ENCODE results near the gene AOPEP. TPM values are rescaled to one million over a fixed set of nuclear protein-coding genes. Genes with fewer than 3 reads are reported as not detected.

The AOPEP gene
- total RNA-seq, 1 donor from 2014 or later = 305 TPM

- Histone ChIP-seq H3K27me3 (no peaks in the 10 kb centered on the region), H3K9me3 (no peaks in the 10 kb centered on the region), H3K4me3 (no peak overlapping the region), H3K36me3 (no peaks in the 10 kb centered on the region), H3K27ac (peak overlapping the region; percentile 70), H3K4me1 (peaks cover 73% of the 10 kb centered on the region)
- no peak for DNase-seq (ENCODE audit: extremely low spot score in 2 of 2)
- TF ChIP-seq POLR2A (IDR thresholded peaks at IDR 0.05) (no peak), POLR2AphosphoS5 (IDR thresholded peaks at IDR 0.05; ENCODE audit: insufficient read depth in 1 of 2, low read depth in 1 of 2) (peak in 1 of 2 donors; percentile 55)
- intact Hi-C loops (cut with DNase I) = no loop called here
Measured at GRCh38 chr9:95100071-95100627, 373.6 kb downstream of the AOPEP start.

- intact Hi-C loops (cut with DNase I) = no loop called here
- Histone ChIP-seq H3K9me3 (no peaks in the 10 kb centered on the region), H3K36me3 (no peaks in the 10 kb centered on the region), H3K4me3 (no peak overlapping the region), H3K4me1 (peaks cover 72% of the 10 kb centered on the region), H3K27me3 (no peaks in the 10 kb centered on the region), H3K27ac (peak overlapping the region; percentile 68)
- no peak for TF ChIP-seq POLR2A (IDR thresholded peaks at IDR 0.05)
- TF ChIP-seq CTCF (IDR thresholded peaks at IDR 0.05) = no peak
- no peak for TF ChIP-seq POLR2AphosphoS5 (IDR thresholded peaks at IDR 0.05; ENCODE audit: insufficient read depth in 1 of 2, low read depth in 1 of 2)
- no peak for DNase-seq (ENCODE audit: extremely low spot score in 2 of 2)
Measured at GRCh38 chr9:95101326-95101725, 374.8 kb downstream of the AOPEP start.

GRCh38 chr9:95102001-95102433 lies 375.5 kb downstream of the AOPEP start:
- TF ChIP-seq POLR2A (IDR thresholded peaks at IDR 0.05) = no peak
- TF ChIP-seq CTCF (IDR thresholded peaks at IDR 0.05) = no peak
- TF ChIP-seq POLR2AphosphoS5 (IDR thresholded peaks at IDR 0.05; ENCODE audit: insufficient read depth in 1 of 2, low read depth in 1 of 2) = peak in 1 of 2 donors; percentile 76
- peaks cover 0 to 2% of the 10 kb centered on the region in 2 donors for H3K36me3 ChIP-seq
- H3K4me3 ChIP-seq = no peak overlapping the region
- H3K9me3 ChIP-seq = no peaks in the 10 kb centered on the region
- DNase-seq (ENCODE audit: extremely low spot score in 2 of 2) = no peak
- peaks cover 74% of the 10 kb centered on the region for H3K4me1 ChIP-seq
- intact Hi-C loops (cut with DNase I) = no loop called here
- no peaks in the 10 kb centered on the region for H3K27me3 ChIP-seq
- H3K27ac ChIP-seq = peak overlapping the region; percentile 70

- Histone ChIP-seq H3K36me3 (peaks cover 0 to 3% of the 10 kb centered on the region in 2 donors), H3K9me3 (no peaks in the 10 kb centered on the region), H3K27ac (peak overlapping the region; percentile 70), H3K4me3 (no peak overlapping the region), H3K27me3 (no peaks in the 10 kb centered on the region), H3K4me1 (peaks cover 80% of the 10 kb centered on the region)
- intact Hi-C loops (cut with DNase I) = no loop called here
- no peak for DNase-seq (ENCODE audit: extremely low spot score in 2 of 2)
- TF ChIP-seq CTCF (IDR thresholded peaks at IDR 0.05) (no peak), POLR2A (IDR thresholded peaks at IDR 0.05) (no peak), POLR2AphosphoS5 (IDR thresholded peaks at IDR 0.05; ENCODE audit: insufficient read depth in 1 of 2, low read depth in 1 of 2) (no peak)
Measured at GRCh38 chr9:95102572-95102971, 376.1 kb downstream of the AOPEP start.

GRCh38 chr9:95103281-95103771 lies 376.8 kb downstream of the AOPEP start:
- DNase-seq (ENCODE audit: extremely low spot score in 2 of 2) = no peak
- H3K27me3 ChIP-seq = no peaks in the 10 kb centered on the region
- peak overlapping the region; percentile 70 for H3K27ac ChIP-seq
- peaks cover 0 to 3% of the 10 kb centered on the region in 2 donors for H3K36me3 ChIP-seq
- H3K4me3 ChIP-seq = no peak overlapping the region
- intact Hi-C loops (cut with DNase I) = no loop called here
- H3K9me3 ChIP-seq = no peaks in the 10 kb centered on the region
- TF ChIP-seq POLR2A (IDR thresholded peaks at IDR 0.05) (no peak), POLR2AphosphoS5 (IDR thresholded peaks at IDR 0.05; ENCODE audit: insufficient read depth in 1 of 2, low read depth in 1 of 2) (no peak), CTCF (IDR thresholded peaks at IDR 0.05) (no peak)
- H3K4me1 ChIP-seq = peaks cover 84% of the 10 kb centered on the region
